HT1080 (cell line): ENCODE results near the gene CCDC88B. TPM values are rescaled to one million over a fixed set of nuclear protein-coding genes. Genes with fewer than 3 reads are reported as not detected.
A peak's percentile ranks its signal among the peaks of the same experiment; 100 is the strongest.

ENCODE experiments used
- DNase-seq: peaks from one replicate; pipeline ENCODE4 v3.0.0-alpha.2; 2015; ENCODE audit warnings: low read depth
- polyA plus RNA-seq, 2 experiments: library from polyadenylated mRNA; depleted of rRNA; stranded (reverse); fragments of >200 nt; gene quantifications; 2 replicates each; pipeline ENCODE4 v1.2.3, GENCODE V29; 2015
- total RNA-seq: library from RNA; depleted of rRNA; stranded (reverse); fragments of >200 nt; shearing (Covaris generic); gene quantifications from 2 replicates; pipeline ENCODE4 v1.2.3, GENCODE V29; 2014; rRNA removed

CCDC88B gene
- 4.9 and 7.1 TPM in 2 replicates for total RNA-seq
- 4.7 and 7.1 TPM in 2 replicates for polyA plus RNA-seq (2015; cell fraction: cytosol; rRNA removed)
- polyA plus RNA-seq (2015; cell fraction: nucleus; rRNA removed) = 3.2 and 4.9 TPM in 2 replicates

DNA sequence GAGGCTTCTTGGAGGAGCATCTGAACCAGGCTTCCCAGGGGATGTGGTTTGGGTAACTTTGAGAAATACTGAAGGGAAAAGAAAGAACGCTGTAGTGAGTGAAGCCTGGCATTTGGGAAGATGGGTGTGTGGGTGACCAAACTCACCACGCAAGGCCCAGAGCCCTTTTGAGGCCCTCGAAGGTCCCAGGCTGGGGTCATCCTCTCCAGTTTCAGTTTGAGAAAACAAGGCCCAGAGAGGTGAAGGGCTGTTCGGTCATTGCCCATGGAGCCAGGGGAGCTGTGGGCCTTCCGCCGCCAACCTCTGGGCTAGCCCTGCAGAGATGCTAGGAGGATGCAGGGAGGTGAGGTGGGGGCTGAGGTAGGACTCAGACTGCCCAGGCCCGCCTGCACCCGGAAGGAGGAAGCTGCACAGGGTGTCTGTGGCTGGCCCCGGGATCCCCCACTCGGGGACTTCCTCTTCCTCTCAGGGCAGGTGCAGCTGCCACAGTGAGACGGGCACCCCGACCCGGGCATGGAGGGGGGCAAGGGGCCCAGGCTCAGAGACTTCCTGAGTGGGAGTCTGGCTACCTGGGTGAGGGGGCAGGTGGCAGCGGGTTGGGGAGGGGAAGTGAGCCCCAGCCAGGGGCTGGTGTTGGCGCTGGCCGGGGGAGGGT, at the start of gene CCDC88B:
TSS of gene CCDC88B (plus strand) at position 451 of the 655 bp plus-strand sequence. CDS start at position 514, 63 bp downstream.
- DNase-seq = no peak

GRCh38 chr11:64290352-64291261, 49.4 kb upstream of the CCDC88B start:
- DNase-seq = no peak

DNA sequence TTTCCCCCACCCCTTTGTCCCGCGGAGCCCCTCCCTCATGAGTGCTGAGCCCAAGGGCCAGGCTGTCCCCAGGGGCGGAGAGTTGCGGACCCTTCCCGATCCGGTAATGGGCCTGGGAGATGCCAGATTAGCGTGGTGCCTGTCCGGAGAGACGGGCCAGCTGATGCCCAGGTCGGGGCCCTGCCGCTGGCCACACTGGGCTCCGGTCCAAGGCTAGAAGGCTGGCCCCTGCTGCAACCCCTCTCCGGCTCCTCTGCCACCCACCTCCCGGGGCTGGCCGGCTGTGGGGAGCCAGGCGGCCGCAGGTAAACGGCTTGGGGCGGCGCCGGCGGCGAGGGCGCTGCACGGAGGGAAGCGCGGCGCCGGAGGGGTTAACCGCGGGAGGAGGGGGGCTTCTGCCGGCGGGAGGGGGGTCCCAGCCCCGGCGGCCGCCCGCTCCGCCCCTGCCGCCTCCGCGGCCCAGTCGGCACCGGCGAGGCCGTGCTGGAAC, 48.7 kb upstream of the CCDC88B start, which contains the start of gene KCNK4:
TSS of gene KCNK4 (plus strand) at position 41 of the 490 bp plus-strand sequence. CDS start 1,717 bp downstream, outside the sequence.
- DNase-seq = no peak

DNA sequence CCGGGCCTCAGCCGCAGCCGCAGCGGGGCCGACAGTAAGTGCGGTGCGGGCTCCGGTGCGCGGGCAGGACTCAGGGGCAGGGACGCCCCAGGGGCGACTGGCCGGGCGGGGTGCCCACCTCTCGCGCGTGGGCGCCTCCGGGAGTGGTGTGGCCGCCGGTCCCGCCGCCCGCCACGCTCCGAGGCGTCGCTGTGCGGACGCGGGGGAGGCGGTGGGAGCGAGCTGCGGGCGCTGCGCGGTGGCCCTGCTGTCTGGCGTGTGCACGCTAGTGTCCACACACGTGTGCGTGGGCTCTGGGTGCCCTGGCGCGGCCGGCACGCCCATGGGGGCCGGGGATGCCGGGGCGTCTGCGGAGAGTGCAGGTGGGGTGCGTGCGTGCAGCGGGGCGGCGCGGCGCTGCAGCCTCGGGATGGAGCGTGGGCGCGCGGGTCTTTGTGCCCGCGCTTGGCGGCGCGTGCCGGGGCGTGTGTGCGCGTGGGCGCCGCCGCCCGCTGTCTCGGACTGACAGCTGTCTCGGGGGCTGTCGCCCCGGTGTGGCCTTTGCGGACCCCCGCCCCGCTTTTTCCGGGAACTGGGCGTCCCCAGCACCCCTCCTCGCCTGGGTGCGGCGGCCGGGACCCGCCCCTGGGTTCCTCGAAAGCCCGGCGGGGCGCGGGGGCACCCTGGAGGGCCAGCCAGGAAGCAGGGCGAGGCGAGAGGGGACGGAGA, 48.1 kb upstream of the CCDC88B start:
- DNase-seq = no peak

DNA sequence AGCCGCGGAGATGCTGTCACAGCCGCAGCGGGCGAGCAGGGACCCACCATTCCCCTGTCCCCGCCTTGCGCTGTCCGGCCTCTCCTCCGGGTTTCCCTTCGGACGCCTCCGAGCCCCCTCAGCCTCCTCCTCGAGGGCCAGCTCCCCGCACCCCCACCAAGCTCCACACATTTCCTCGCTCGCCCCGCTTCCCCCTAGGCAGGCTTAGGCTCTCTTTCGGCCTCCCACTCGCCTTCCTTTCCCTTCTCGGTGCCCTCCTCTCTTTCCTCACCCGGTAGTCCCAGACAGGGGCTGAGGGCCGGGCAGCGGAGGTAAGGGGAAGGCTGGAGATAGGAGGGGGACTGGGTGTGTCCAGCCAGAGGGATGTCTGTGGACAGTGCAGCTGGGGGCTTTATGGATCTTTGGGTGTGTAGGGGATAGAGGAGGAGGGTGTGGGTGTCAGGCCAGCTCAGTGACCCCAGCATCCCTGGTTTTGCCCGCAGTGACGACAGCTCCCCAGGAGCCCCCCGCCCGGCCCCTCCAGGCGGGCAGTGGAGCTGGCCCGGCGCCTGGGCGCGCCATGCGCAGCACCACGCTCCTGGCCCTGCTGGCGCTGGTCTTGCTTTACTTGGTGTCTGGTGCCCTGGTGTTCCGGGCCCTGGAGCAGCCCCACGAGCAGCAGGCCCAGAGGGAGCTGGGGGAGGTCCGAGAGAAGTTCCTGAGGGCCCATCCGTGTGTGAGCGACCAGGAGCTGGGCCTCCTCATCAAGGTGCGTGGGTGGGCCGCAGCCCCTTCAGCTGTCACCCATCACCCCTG, 47.3 kb upstream of the CCDC88B start:
- DNase-seq = no peak

GRCh38 chr11:64294774-64295173, 45.2 kb upstream of the CCDC88B start:
- no peak for DNase-seq

GRCh38 chr11:64295760-64296159, 44.2 kb upstream of the CCDC88B start:
- DNase-seq = no peak

- no peak for DNase-seq
Observed at GRCh38 chr11:64296236-64296635, 43.8 kb upstream of the CCDC88B start.

GRCh38 chr11:64296830-64297698, 42.9 kb upstream of the CCDC88B start:
- no peak for DNase-seq

GRCh38 chr11:64297699-64298358, 42.2 kb upstream of the CCDC88B start:
- no peak for DNase-seq

GRCh38 chr11:64298966-64299846, 40.8 kb upstream of the CCDC88B start:
- DNase-seq = no peak

DNA sequence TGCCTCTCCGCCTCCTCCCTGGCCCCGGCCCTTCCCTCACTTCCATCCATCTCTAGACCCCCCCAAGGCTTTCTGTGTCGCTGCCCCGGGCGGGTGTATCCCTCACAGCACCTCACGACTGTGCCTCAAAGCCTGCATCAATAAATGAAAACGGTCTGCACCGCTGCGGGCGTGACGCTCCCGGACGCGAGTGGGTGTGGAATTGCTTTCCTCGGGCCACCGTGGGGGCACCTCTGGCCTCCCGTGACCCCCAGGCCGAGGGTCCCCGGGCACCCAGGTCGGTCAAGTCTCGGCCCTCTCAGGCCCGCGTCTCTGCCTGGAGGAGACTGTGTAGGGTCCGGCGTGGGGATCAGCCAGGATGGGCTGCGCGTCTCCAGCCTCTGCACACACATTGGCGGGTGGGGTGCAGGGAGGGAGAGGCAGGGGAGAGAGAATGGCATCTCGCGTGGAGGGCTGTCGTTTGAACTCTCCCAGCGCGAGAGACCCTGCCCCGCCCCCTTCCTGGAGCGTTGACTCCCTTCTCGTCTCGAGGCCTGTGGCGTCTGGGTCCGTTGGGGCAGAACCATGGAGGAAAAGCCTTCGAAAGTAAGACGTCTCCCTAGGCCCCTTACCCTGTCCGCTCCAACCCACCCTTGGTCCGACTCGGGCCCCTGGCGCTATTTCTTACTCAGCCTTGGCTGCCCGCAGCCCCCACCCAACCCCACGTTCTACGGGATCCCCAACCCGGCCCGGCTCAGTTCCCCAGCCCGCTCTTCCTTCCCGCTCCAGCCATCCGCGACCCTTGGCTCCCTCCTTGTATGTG, 40.0 kb upstream of the CCDC88B start, which contains the start of gene CATSPERZ:
TSS of gene CATSPERZ (plus strand) at position 512 of the 802 bp plus-strand sequence. CDS start at position 565, 53 bp downstream.
- no peak for DNase-seq

GRCh38 chr11:64303109-64304031, 36.6 kb upstream of the CCDC88B start:
- DNase-seq = no peak

GRCh38 chr11:64304032-64304315, 36.0 kb upstream of the CCDC88B start:
- DNase-seq = no peak

DNA sequence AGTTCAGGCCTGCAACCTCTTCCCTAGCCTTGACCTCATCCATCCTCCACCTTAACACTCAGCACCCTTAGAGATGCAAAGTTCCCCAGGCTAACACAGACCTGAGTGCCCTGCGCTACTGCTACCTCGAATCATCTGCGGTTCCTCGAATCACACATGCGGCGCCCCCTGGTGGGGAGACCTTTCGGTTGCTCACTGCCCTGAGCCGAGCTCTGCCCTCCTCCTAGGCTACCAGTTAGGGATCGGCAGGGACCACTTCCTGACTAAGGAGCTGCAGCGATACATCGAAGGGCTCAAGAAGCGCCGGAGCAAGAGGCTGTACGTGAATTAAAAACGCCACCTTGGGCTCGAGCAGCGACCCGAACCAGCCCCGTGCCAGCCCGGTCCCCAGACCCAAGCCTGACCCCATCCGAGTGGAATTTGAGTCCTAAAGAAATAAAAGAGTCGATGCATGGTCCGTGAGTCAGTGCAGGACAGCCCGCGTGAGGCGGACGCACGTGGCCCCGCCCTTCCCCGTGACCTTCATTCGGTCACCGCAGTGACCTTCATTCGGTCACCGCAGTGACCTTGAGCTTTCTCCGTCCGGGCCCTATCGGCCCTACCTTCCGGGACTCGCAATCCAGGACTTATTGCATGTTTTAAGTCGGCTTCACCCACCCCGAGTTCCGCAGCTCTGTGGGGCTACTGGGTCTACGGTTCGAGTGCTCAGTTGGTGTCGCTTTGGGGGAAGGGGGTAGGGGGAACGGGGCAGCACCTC, 35.5 kb upstream of the CCDC88B start:
- peak; percentile 94 for DNase-seq
